Kidney (tissue), 14 donors: ENCODE data around the gene DYNLL2. TPM values are rescaled to one million over a fixed set of nuclear protein-coding genes. Genes with fewer than 3 reads are reported as not detected.

Experiments used
- DNase-seq, 5 donors: peaks; one replicate each; pipeline ENCODE4 v3.0.0-alpha.2; 2013 to 2020
- FAIRE-seq: peaks from 2 replicates; lab custom pipeline; 2012; peaks lifted over from hg19 to GRCh38; lab: Jason Lieb, UNC
- H3K27ac ChIP-seq, 2 donors: one replicate each; pipeline ENCODE4 v1.7.0; 2013; ENCODE audit warnings: low read depth in 2 of 2, low read length in 2 of 2, inconsistent platforms in 1 of 2
- H3K27me3 ChIP-seq: one replicate; pipeline ENCODE4 v1.7.1; 2013; ENCODE audit warnings: low read length, inconsistent platforms; ENCODE audit not compliant: control insufficient read depth, insufficient read depth
- H3K36me3 ChIP-seq, 3 donors: one replicate each; pipeline versions ENCODE4 v1.7.0 to v1.7.1; 2013; ENCODE audit warnings: low read length in 3 of 3, control low read depth in 1 of 3, inconsistent platforms in 1 of 3; ENCODE audit not compliant: insufficient read depth in 3 of 3, control insufficient read depth in 2 of 3
- H3K4me1 ChIP-seq, 3 donors: one replicate each; pipeline versions ENCODE4 v1.7.0 to v1.7.1; 2013; ENCODE audit warnings: low read length in 3 of 3, inconsistent platforms in 1 of 3, low read depth in 1 of 3; ENCODE audit not compliant: control insufficient read depth in 2 of 3, insufficient read depth in 2 of 3
- H3K4me3 ChIP-seq, 3 donors: one replicate each; pipeline versions ENCODE4 v1.7.0 to v1.8.1; 2013; ENCODE audit warnings: low read length in 3 of 3, control low read depth in 1 of 3, inconsistent platforms in 1 of 3
- H3K9ac ChIP-seq, 3 donors: one replicate each; pipeline versions ENCODE4 v1.7.0 to v1.7.1; 2013; ENCODE audit warnings: low read length in 3 of 3, control low read depth in 1 of 3, inconsistent platforms in 1 of 3
- H3K9me3 ChIP-seq, 3 donors: one replicate each; pipeline versions ENCODE4 v1.7.0 to v1.7.1; 2013; ENCODE audit warnings: low read length in 3 of 3, control low read depth in 1 of 3, inconsistent platforms in 1 of 3; ENCODE audit not compliant: control insufficient read depth in 2 of 3, insufficient read depth in 1 of 3
- intact Hi-C: fragments of 100-400 bp; cut with DNase I; formaldehyde crosslinking; loops from one replicate; pipeline ENCODE4 v1.11.1; 2022
- polyA plus RNA-seq: library from polyadenylated mRNA; stranded (reverse); fragments of 350-450 nt; fragmentation: Illumina TruSeq; extraction: RNeasy Lipid Tissue Mini Kit (QIAGEN cat#74804); gene quantifications from one replicate; pipeline ENCODE4 v1.2.3, GENCODE V29; 2014; ENCODE audit warnings: low read depth, low replicate concordance; ENCODE audit not compliant: insufficient read depth
- total RNA-seq: library from RNA; stranded (reverse); fragmentation: NEBNext Ultra II Directional; extraction: Animal tissue kit (Norgen Biotek cat#: 25700); gene quantifications from one replicate; pipeline ENCODE4 v1.2.1, GENCODE V29; 2021
- TF ChIP-seq, protein P1 (sequence below): IDR thresholded peaks from 3 replicates; pipeline ENCODE4 v1.5.1; 2012; ENCODE audit warnings: mild to moderate bottlenecking, moderate library complexity, borderline replicate concordance; ENCODE audit not compliant: insufficient read depth; ENCODE audit errors: extremely low read depth
- donor health status: control.
- donor health status: control.
- donor health status: control.
- donor health status: control.
- donor health status: control.
- donor health status: DM: yes; HTN: yes; CAD: no.
- donor health status: Normal renal cell carcinoma (clear cell type).

DYNLL2 gene
- total and polyA plus RNA-seq, 2 donors from 2014 or later: 43.2 to 59.7 TPM

GRCh38 chr17:58105093-58105492 is 21.9 kb downstream of the DYNLL2 start:
- Histone ChIP-seq H3K36me3 (no peaks in the 10 kb centered on the region), H3K27ac (no peak overlapping the region), H3K4me3 (no peak overlapping the region), H3K27me3 (no peaks in the 10 kb centered on the region), H3K4me1 (no peaks in the 10 kb centered on the region), H3K9me3 (no peaks in the 10 kb centered on the region), H3K9ac (no peak overlapping the region)
- intact Hi-C loops: no loop called here
- DNase-seq: no peak
- FAIRE-seq: no peak
- TF ChIP-seq, protein P1, sequence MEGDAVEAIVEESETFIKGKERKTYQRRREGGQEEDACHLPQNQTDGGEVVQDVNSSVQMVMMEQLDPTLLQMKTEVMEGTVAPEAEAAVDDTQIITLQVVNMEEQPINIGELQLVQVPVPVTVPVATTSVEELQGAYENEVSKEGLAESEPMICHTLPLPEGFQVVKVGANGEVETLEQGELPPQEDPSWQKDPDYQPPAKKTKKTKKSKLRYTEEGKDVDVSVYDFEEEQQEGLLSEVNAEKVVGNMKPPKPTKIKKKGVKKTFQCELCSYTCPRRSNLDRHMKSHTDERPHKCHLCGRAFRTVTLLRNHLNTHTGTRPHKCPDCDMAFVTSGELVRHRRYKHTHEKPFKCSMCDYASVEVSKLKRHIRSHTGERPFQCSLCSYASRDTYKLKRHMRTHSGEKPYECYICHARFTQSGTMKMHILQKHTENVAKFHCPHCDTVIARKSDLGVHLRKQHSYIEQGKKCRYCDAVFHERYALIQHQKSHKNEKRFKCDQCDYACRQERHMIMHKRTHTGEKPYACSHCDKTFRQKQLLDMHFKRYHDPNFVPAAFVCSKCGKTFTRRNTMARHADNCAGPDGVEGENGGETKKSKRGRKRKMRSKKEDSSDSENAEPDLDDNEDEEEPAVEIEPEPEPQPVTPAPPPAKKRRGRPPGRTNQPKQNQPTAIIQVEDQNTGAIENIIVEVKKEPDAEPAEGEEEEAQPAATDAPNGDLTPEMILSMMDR: no peak

- H3K4me1 ChIP-seq: no peaks in the 10 kb centered on the region
- no peak overlapping the region for H3K4me3 ChIP-seq
- TF ChIP-seq, protein P1: no peak
- intact Hi-C loops: no loop called here
- no peak overlapping the region for H3K27ac ChIP-seq
- no peaks in the 10 kb centered on the region for H3K36me3 ChIP-seq
- no peaks in the 10 kb centered on the region for H3K27me3 ChIP-seq
- H3K9ac ChIP-seq: no peak overlapping the region
- H3K9me3 ChIP-seq: no peaks in the 10 kb centered on the region
- DNase-seq (no peak), FAIRE-seq (no peak)
Measured at GRCh38 chr17:58107306-58107705, 24.1 kb downstream of the DYNLL2 start.

GRCh38 chr17:58109197-58109596 is 26.0 kb downstream of the DYNLL2 start:
- peaks cover 0 to 2% (median 0%) of the 10 kb centered on the region in 3 donors for H3K4me1 ChIP-seq
- FAIRE-seq (no peak), DNase-seq (no peak)
- no peaks in the 10 kb centered on the region for H3K36me3 ChIP-seq
- intact Hi-C loops: no loop called here
- no peaks in the 10 kb centered on the region for H3K9me3 ChIP-seq
- no peaks in the 10 kb centered on the region for H3K27me3 ChIP-seq
- no peak overlapping the region for H3K4me3 ChIP-seq
- no peak overlapping the region for H3K9ac ChIP-seq
- H3K27ac ChIP-seq: no peak overlapping the region
- TF ChIP-seq, protein P1: no peak

- Histone ChIP-seq H3K27me3 (no peaks in the 10 kb centered on the region), H3K9ac (no peak overlapping the region), H3K4me1 (peaks cover 0 to 2% (median 0%) of the 10 kb centered on the region in 3 donors), H3K27ac (no peak overlapping the region), H3K4me3 (no peak overlapping the region), H3K36me3 (no peaks in the 10 kb centered on the region), H3K9me3 (no peaks in the 10 kb centered on the region)
- intact Hi-C loops: loop anchor here (10.0 kb wide), 1 partner anchor 255 kb away; the partner anchor contains the start of gene MRPS23
- DNase-seq (no peak), FAIRE-seq (no peak)
- TF ChIP-seq, protein P1: no peak
Measured at GRCh38 chr17:58110012-58110411, 26.8 kb downstream of the DYNLL2 start.
